Measurements from ENCODE around the gene SLC5A6.
"Not testable (repeated sequence)": the region's sequence is repeated elsewhere in the genome, so short reads cannot be mapped to it uniquely, and the experiment has no call there.

The SLC5A6 gene

DNA sequence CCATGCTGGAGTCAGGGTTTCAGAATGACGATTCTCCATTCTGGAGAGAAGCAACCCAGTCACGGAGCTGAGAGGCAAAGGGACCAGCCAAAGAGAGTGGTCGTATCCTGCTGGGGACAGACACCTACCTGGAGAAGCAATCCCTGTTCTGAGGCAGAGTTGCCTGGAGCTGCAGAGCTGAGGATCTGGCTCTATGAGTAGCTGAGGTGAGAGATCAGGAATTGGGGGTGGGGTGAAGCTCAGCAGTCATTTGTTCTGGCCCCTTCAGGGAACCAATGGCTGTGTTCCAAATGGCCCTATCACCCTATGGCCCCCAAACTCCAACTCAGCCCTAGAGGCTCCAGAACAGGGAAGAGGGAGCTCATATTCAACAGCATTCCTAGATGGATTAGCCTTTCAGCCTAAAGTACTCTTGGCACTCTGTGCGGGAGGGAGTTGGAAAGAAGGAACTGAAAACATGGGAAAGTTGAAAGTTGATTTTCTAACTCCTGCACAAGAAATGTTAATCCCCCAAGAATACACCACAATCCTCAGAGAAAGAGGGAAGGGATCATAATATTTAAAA, 3.5 kb downstream of the SLC5A6 start:
- DNase-seq (ENCODE audit: low read depth in 3 of 3, low spot score in 1 of 3): no peak

DNA sequence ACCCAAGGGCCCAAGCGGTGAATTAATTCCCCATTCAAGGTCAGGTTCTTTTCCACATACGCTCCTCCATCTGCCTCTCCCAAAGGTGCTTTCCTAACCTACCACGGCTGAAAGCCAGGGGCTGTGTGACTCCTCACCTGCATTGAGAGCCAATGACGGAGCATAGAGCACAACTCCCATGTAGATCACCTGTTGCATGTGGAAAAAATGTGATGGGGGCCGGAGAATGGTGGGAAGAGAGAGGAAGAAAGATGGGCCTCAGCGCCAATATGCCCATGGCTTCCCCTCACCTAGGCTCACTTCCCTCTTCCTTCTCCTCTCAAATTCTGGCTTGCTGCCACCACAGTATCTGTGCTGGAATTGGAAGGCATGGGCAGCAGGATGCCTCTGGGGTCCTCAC, 5.7 kb downstream of the SLC5A6 start:
- DNase-seq (ENCODE audit: low read depth in 3 of 3, low spot score in 1 of 3): no peak

DNA sequence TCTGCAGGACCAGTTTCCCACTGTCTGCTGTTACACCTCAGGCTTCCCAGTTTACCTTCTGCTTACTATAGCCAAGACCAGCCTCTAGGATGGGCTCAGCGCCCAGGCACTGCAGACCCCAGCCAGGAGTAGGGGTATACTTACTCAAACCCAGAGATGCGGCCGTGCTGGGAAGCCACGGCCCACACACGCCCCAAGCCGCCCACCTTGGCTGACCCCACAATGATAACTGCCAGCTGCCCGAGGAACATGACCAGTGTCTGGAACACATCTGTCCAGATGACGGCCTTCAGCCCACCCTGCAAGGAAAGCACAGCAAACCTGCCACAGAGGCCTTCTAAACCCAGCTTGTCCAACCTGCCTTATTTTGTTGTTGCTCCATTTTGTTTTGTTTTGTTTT, 6.9 kb downstream of the SLC5A6 start:
- DNase-seq (ENCODE audit: low read depth in 3 of 3, low spot score in 1 of 3): no peak

- no peak for DNase-seq (ENCODE audit: low read depth in 3 of 3, low spot score in 1 of 3)
These were observed 7.5 kb downstream of the SLC5A6 start for GRCh38 chr2:27204566-27204965.

DNA sequence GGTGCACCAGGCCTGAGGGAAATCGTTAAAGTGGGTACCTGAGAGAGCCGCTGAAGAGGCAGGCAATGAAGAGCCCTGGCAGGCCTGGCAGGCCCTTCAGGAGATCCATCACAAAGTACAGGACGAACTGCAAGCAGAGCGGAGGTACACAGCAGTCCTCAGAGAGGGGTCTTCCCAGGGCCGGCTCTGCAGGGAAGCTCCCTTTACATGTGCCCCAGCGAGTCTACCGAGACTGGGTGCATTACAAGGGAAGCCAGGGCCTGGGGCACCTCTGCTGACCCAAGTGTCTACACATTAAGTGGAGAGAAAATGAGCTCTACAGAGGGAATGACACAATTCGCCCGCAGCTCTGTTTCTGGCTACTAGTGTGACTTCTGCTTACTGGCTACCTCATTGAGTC, 8.3 kb downstream of the SLC5A6 start:
- DNase-seq (ENCODE audit: low read depth in 3 of 3, low spot score in 1 of 3): no peak

GRCh38 chr2:27202854-27203253, 9.2 kb downstream of the SLC5A6 start:
- no peak for DNase-seq (ENCODE audit: low read depth in 3 of 3, low spot score in 1 of 3)

- DNase-seq (ENCODE audit: low read depth in 3 of 3, low spot score in 1 of 3): no peak
These were observed 10.4 kb downstream of the SLC5A6 start for GRCh38 chr2:27201675-27202074.

GRCh38 chr2:27199241-27199640, 12.8 kb downstream of the SLC5A6 start:
- no peak for DNase-seq (ENCODE audit: low read depth in 3 of 3, low spot score in 1 of 3)

GRCh38 chr2:27198627-27199026, 13.4 kb downstream of the SLC5A6 start:
- DNase-seq (ENCODE audit: low read depth in 3 of 3, low spot score in 1 of 3): no peak

- DNase-seq (ENCODE audit: low read depth in 3 of 3, low spot score in 1 of 3): not testable (repeated sequence)
These were observed 14.0 kb downstream of the SLC5A6 start for GRCh38 chr2:27198068-27198467.

DNA sequence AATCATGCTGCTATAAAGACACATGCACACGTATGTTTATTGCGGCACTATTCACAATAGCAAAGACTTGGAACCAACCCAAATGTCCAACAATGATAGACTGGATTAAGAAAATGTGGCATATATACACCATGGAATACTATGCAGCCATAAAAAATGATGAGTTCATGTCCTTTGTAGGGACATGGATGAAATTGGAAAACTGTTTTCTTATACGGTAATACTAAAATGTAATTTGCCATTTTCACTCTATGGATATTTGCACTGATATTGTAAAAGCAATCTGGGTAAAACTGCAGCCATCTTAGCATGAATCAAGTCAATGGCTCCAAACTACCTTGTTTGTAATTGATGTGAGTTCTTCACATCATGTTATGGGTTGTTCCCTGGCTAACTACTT, 16.3 kb downstream of the SLC5A6 start:
- DNase-seq (ENCODE audit: low read depth in 3 of 3, low spot score in 1 of 3): not testable (repeated sequence)

DNA sequence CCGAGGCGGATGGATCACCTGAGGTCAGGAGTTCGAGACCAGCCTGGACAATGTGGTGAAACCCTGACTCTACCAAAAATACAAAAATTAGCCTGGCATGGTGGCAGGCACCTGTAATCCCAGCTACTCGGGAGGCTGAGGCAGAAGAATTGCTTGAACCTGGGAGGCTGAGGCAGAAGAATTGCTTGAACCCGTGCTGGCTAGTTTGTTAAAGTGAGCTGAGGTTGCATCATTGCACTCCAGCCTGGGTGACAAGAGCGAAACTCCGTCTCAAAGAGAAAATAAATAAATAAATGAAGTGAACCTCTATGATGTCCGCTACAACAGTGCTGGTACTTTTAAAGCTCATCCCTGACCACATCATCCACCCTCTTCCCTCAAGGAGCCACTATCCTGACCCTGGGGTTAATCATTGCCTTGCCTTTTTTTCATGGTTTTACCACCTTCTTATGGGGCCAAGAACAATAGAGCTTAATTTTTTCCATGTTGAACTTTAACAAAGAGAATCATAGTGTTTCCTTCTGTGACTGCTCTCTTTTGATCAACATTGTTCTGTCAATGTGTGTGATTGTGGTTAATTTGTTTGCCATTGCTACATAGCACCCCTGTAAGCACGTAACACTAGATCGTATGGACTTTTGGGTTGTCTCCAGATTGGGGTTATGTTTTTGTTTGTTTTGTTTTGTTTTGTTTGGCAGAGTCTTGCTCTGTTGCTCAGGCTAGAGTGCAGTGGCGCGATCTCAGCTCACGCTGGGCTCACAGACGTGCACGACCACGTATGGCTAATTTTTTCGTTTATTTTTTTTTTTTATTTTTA, 17.3 kb downstream of the SLC5A6 start:
- DNase-seq (ENCODE audit: low read depth in 3 of 3, low spot score in 1 of 3): no peak

GRCh38 chr2:27191070-27191829, 20.8 kb downstream of the SLC5A6 start:
- DNase-seq (ENCODE audit: low read depth in 3 of 3, low spot score in 1 of 3): peak in 1 of 3 donors; percentile 9

GRCh38 chr2:27189989-27190388, 22.1 kb downstream of the SLC5A6 start:
- no peak for DNase-seq (ENCODE audit: low read depth in 3 of 3, low spot score in 1 of 3)

- no peak for DNase-seq (ENCODE audit: low read depth in 3 of 3, low spot score in 1 of 3)
These were observed 25.3 kb downstream of the SLC5A6 start for GRCh38 chr2:27186613-27187345.

GRCh38 chr2:27185331-27186026, 26.6 kb downstream of the SLC5A6 start:
- DNase-seq (ENCODE audit: low read depth in 3 of 3, low spot score in 1 of 3): no peak

DNA sequence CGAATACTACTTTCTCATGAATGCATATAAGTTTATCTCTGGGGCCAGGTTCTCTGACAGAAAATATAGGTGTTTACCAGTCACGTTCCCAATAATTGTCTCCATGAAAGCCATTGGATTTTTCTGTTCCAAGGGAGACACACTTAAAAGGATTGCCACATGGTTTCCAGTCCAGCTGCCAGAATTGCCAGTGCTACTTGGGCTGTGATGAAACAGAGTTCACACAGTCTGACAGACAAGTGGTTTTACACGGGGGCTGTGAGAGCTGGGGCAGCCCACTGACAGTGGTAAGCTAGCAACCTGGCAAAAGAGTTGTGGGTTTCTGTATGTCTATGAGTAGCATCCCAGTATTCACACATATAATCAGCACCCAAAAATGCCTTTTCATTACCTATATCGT, 28.0 kb downstream of the SLC5A6 start:
- DNase-seq (ENCODE audit: low read depth in 3 of 3, low spot score in 1 of 3): no peak

DNA sequence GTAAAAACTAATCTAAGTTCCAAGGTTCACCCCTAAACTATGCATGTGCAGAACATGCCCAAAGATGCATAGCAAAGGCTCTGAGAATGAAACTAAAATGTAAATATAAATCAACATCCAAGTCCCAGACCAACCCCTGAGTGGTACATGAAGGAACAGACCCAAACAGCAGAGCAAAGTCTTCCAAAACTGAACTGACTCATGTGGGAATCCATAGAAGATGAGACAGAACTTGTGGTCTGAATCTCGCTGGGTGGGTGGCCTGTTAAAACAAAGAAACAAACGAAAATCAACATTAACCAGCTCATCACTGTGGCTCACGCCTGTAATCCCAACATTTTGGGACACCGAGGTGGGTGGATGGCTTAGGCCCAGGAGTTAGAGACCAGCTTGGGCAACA, 29.7 kb downstream of the SLC5A6 start:
- DNase-seq (ENCODE audit: low read depth in 3 of 3, low spot score in 1 of 3): no peak

DNA sequence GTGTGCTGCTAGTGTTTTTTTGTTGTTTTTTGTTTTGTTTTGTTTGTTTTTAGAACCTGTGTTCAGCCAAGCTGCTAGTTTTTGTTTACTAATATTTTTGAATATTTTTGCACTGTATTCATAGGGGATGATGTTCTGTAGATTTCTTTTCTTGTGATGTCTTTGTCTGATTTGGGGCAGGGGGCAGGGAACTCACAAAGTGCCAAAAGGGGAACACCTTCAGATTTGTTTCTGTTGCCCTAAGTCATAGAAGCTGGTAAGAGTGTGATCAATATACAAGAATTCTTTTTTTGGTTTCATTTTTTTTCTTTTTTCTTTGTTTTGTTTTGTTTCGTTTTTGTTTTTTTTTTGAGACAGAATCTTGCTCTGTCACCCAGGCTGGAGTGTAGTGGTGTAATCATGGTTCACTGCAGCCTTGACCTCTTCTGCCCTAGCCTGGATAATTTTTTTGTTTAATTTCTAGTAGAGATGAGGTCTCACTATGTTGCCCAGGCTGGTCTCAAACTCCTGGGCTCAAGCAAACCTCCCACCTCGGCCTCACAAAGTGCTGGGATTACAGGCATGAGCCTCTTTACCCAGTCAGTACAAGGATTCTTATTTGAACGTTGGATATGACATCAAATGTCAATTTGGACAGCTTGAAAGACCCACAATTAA, 32.6 kb downstream of the SLC5A6 start:
- no peak for DNase-seq (ENCODE audit: low read depth in 3 of 3, low spot score in 1 of 3)

GRCh38 chr2:27178469-27178868, 33.6 kb downstream of the SLC5A6 start:
- no peak for DNase-seq (ENCODE audit: low read depth in 3 of 3, low spot score in 1 of 3)

Data from stimulated activated CD4-positive, alpha-beta T cell treated with anti-CD3 and anti-CD28 coated beads, TNF-alpha, amount 100 ng/mL, for 1 hour (primary cell).